Measurements from ENCODE around the gene VPS39.

DNA sequence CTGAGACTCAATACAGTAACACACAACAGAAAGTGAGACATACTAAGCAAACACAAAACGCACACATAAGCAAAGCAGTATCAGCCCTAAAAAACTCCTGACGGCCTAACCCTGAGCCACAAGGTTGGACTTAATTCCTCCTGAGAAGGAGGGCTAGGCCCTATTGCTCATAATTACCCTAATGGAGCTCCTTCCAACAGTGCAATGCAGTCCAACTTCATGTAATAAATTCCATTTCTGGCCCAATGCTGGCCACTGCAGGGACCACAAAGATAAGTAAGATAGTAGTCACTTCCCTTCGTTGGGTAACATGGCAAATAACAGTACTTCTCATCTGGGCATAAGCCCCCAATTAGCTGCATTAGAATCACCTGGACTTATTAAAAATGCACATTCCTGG lies 4.2 kb downstream of the VPS39 start:
- TF ChIP-seq, protein P1, sequence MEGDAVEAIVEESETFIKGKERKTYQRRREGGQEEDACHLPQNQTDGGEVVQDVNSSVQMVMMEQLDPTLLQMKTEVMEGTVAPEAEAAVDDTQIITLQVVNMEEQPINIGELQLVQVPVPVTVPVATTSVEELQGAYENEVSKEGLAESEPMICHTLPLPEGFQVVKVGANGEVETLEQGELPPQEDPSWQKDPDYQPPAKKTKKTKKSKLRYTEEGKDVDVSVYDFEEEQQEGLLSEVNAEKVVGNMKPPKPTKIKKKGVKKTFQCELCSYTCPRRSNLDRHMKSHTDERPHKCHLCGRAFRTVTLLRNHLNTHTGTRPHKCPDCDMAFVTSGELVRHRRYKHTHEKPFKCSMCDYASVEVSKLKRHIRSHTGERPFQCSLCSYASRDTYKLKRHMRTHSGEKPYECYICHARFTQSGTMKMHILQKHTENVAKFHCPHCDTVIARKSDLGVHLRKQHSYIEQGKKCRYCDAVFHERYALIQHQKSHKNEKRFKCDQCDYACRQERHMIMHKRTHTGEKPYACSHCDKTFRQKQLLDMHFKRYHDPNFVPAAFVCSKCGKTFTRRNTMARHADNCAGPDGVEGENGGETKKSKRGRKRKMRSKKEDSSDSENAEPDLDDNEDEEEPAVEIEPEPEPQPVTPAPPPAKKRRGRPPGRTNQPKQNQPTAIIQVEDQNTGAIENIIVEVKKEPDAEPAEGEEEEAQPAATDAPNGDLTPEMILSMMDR (IDR thresholded peaks at IDR 0.05; ENCODE audit: borderline replicate concordance, extremely low read depth, low read length, poor library complexity, severe bottlenecking): no peak
- TF ChIP-seq EZH2 (IDR thresholded peaks at IDR 0.05; ENCODE audit: borderline replicate concordance, low read depth, low read length, severe bottlenecking): no peak

Measured in DND-41 (cell line).